Measurements from ENCODE around the gene STXBP6.

Gene STXBP6

DNA sequence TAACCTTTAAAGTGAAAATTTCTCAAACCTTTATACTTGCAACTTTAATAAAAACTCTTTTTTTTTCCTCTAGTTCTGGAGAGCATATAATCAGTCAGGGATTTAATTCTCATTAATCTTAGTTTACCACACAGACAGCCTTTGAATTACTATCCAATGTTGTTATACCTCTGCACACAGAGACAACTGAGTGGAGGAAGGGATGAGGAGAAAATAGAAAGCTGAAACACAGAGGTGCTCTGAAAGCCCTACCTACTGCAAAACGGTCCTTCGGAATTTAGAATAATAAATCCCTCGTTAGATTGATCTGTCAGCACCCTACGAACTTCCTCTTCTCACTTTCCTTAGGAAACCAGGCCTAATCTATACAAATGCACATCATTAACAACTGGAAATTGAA, 122.1 kb downstream of the STXBP6 start:
- H3K27ac ChIP-seq (ENCODE audit: poor library complexity, severe bottlenecking) = no peak overlapping the region
- ATAC-seq (ENCODE audit: low read depth) = no peak

DNA sequence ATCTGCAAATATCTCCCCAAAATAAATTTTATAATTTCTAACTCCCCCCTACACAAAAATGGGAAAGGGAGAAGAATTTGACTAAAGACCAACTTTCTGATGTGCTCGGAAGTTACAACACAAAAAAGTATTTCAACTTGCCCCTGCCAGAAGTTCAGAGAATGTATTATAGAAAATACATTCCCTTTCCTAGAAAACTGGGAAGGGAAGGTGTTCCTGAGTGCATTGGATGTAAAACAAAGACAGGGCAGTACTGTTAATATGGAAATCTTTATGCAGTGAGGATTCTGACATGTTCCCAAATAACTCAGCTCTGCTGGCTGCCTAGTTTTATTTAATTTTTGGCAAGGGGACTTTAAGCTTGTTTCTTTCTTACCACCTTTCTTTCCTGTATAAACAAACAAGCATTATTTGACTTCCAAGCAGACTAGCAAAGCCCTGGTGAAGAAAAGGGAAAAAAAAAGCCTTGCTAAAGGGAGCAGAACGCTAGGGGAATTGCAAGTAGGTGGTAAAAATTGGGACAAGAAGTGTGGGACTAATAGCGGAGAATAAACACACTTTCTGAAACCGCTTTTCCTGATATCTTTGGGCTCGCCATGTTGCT, 124.1 kb downstream of the STXBP6 start:
- no peak for DNase-seq (ENCODE audit: low spot score)
- ATAC-seq (ENCODE audit: low read depth) = no peak
- Histone ChIP-seq H3K9me3 (ENCODE audit: severe bottlenecking) (no peaks in the 10 kb centered on the region), H3K27ac (ENCODE audit: poor library complexity, severe bottlenecking) (no peak overlapping the region), H3K4me3 (ENCODE audit: severe bottlenecking) (no peak overlapping the region), H3K36me3 (ENCODE audit: low read depth) (no peaks in the 10 kb centered on the region), H3K4me1 (ENCODE audit: insufficient read depth, poor library complexity, severe bottlenecking) (no peaks in the 10 kb centered on the region), H3K27me3 (ENCODE audit: insufficient read depth, poor library complexity, severe bottlenecking) (peaks cover 10% of the 10 kb centered on the region)
- TF ChIP-seq, protein P1, sequence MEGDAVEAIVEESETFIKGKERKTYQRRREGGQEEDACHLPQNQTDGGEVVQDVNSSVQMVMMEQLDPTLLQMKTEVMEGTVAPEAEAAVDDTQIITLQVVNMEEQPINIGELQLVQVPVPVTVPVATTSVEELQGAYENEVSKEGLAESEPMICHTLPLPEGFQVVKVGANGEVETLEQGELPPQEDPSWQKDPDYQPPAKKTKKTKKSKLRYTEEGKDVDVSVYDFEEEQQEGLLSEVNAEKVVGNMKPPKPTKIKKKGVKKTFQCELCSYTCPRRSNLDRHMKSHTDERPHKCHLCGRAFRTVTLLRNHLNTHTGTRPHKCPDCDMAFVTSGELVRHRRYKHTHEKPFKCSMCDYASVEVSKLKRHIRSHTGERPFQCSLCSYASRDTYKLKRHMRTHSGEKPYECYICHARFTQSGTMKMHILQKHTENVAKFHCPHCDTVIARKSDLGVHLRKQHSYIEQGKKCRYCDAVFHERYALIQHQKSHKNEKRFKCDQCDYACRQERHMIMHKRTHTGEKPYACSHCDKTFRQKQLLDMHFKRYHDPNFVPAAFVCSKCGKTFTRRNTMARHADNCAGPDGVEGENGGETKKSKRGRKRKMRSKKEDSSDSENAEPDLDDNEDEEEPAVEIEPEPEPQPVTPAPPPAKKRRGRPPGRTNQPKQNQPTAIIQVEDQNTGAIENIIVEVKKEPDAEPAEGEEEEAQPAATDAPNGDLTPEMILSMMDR (IDR thresholded peaks at IDR 0.05; ENCODE audit: poor library complexity, severe bottlenecking) = no peak

More for the DNA sequence above, 122.1 kb downstream of the STXBP6 start:
- TF ChIP-seq, protein P1 (IDR thresholded peaks at IDR 0.05; ENCODE audit: poor library complexity, severe bottlenecking) = no peak
- Histone ChIP-seq H3K9me3 (ENCODE audit: severe bottlenecking) (no peaks in the 10 kb centered on the region), H3K4me1 (ENCODE audit: insufficient read depth, poor library complexity, severe bottlenecking) (no peaks in the 10 kb centered on the region), H3K4me3 (ENCODE audit: severe bottlenecking) (no peak overlapping the region), H3K36me3 (ENCODE audit: low read depth) (no peaks in the 10 kb centered on the region), H3K27me3 (ENCODE audit: insufficient read depth, poor library complexity, severe bottlenecking) (peaks cover 10% of the 10 kb centered on the region)
- DNase-seq (ENCODE audit: low spot score) = no peak

DNA sequence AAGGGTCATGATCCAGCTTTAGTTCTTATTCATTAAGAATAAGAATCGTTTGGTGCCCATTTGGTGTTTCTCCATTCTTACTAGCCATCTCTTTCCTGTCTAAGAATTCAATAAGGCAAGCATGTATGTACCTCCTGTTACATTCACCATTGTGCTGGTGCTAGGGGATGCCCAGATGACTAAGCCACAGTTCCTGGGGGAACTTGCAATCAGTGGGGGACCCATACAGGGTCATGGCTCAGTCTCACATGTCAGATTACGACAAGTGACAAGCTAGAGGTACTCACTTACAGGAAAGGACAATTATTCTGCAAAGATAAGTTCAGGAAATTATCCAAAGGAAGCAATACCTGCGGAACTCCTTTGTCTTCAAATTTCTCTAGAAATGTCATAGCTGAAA, 125.4 kb downstream of the STXBP6 start:
- ATAC-seq (ENCODE audit: low read depth) (no peak), DNase-seq (ENCODE audit: low spot score) (no peak)
- no peaks in the 10 kb centered on the region for H3K9me3 ChIP-seq (ENCODE audit: severe bottlenecking)
- H3K27me3 ChIP-seq (ENCODE audit: insufficient read depth, poor library complexity, severe bottlenecking) = peaks cover 15% of the 10 kb centered on the region
- no peak overlapping the region for H3K4me3 ChIP-seq (ENCODE audit: severe bottlenecking)
- H3K27ac ChIP-seq (ENCODE audit: poor library complexity, severe bottlenecking) = no peak overlapping the region
- no peaks in the 10 kb centered on the region for H3K4me1 ChIP-seq (ENCODE audit: insufficient read depth, poor library complexity, severe bottlenecking)
- H3K36me3 ChIP-seq (ENCODE audit: low read depth) = no peaks in the 10 kb centered on the region
- TF ChIP-seq, protein P1 (IDR thresholded peaks at IDR 0.05; ENCODE audit: poor library complexity, severe bottlenecking) = no peak

DNA sequence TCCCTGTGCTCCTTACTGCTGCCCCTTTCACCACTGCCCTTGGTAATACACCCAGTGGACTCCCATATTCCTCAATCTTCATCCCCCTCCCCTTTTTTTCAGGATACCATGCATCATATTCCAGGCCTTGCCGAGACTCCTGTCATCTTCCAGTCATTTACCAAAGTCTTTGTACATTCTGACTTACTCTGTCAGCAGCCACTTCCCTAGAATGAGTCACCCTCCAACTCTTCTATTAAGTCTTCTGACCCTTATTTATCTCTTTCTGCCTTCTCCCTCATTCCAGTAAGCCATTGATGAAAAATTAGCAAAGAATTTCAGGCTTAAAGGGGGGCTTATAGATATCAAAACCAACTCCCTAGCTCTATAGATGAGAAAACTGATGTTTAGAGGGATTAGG, 128.0 kb downstream of the STXBP6 start:
- Histone ChIP-seq H3K4me1 (ENCODE audit: insufficient read depth, poor library complexity, severe bottlenecking) (no peaks in the 10 kb centered on the region), H3K9me3 (ENCODE audit: severe bottlenecking) (no peaks in the 10 kb centered on the region), H3K4me3 (ENCODE audit: severe bottlenecking) (no peak overlapping the region), H3K27me3 (ENCODE audit: insufficient read depth, poor library complexity, severe bottlenecking) (peaks cover 11% of the 10 kb centered on the region), H3K36me3 (ENCODE audit: low read depth) (no peaks in the 10 kb centered on the region), H3K27ac (ENCODE audit: poor library complexity, severe bottlenecking) (no peak overlapping the region)
- TF ChIP-seq, protein P1 (IDR thresholded peaks at IDR 0.05; ENCODE audit: poor library complexity, severe bottlenecking) = no peak
- DNase-seq (ENCODE audit: low spot score) (no peak), ATAC-seq (ENCODE audit: low read depth) (no peak)

DNA sequence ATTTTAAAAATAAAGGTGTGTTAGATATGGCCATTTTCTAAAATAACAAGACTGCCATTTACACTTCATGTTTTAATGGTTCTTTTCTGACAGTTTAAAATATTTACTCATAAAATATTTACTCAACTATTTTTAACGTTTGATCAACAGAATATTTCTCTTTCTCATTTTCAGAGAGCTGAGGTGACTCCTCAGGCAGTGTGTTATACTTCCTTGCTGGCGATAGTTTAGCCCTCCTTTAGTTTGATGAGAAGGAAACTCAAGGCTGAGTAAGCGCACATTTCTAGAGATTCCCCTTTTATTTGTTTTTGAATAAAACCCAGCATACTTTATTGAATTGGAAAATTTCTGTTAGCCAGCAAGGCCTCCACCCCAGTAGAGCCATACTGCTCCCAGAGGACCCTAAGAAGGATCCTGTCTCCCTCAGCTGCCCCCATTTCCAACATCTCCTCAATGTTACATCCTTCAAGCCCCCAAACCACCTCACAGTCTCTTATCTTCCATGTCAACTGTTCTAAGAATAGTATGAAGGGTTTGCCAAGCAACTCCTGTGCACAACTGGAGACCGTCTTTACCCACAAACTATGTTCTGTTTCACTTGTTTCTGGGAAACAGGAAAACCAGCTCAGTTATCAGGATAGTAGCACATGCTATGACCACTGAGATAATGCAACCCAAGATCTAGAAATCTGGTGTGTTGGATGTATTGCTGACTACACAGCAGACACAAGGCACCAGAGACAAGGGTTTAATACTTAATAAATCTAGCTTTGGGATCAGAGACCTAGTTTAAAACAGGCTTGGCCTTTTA, 129.5 kb downstream of the STXBP6 start:
- no peak for ATAC-seq (ENCODE audit: low read depth)
- Histone ChIP-seq H3K27me3 (ENCODE audit: insufficient read depth, poor library complexity, severe bottlenecking) (peaks cover 11% of the 10 kb centered on the region), H3K36me3 (ENCODE audit: low read depth) (no peaks in the 10 kb centered on the region), H3K4me3 (ENCODE audit: severe bottlenecking) (no peak overlapping the region), H3K4me1 (ENCODE audit: insufficient read depth, poor library complexity, severe bottlenecking) (no peaks in the 10 kb centered on the region), H3K27ac (ENCODE audit: poor library complexity, severe bottlenecking) (no peak overlapping the region), H3K9me3 (ENCODE audit: severe bottlenecking) (no peaks in the 10 kb centered on the region)
- DNase-seq (ENCODE audit: low spot score) = no peak
- TF ChIP-seq, protein P1 (IDR thresholded peaks at IDR 0.05; ENCODE audit: poor library complexity, severe bottlenecking) = no peak
